NCI-H524 treated with DMSO at 0.1 percent for 48 hours (cell line): ENCODE data around the gene ATF4.

Source experiments
- DNase-seq: peaks from one replicate; lab custom pipeline; 2025; lab: John Stamatoyannopoulos, UW

The ATF4 gene

GRCh38 chr22:39558950-39559349 lies 38.6 kb downstream of the ATF4 start:
- DNase-seq, result no peak

GRCh38 chr22:39559456-39560105 lies 39.2 kb downstream of the ATF4 start:
- no peak for DNase-seq

GRCh38 chr22:39560127-39560526 lies 39.8 kb downstream of the ATF4 start:
- DNase-seq, result no peak

- DNase-seq, result no peak
Measured at GRCh38 chr22:39562839-39563489, 42.6 kb downstream of the ATF4 start.

- no peak for DNase-seq
Measured at GRCh38 chr22:39563571-39564428, 43.4 kb downstream of the ATF4 start.

- no peak for DNase-seq
Measured at GRCh38 chr22:39565414-39565944, 45.1 kb downstream of the ATF4 start.

- no peak for DNase-seq
Measured at GRCh38 chr22:39567135-39567946, 47.0 kb downstream of the ATF4 start.

- no peak for DNase-seq
Measured at GRCh38 chr22:39568278-39568981, 48.1 kb downstream of the ATF4 start.

- DNase-seq, result no peak
Measured at GRCh38 chr22:39569066-39569465, 48.7 kb downstream of the ATF4 start.

- DNase-seq, result no peak
Measured at GRCh38 chr22:39570226-39570625, 49.9 kb downstream of the ATF4 start.

- DNase-seq, result no peak
Measured at GRCh38 chr22:39570665-39571064, 50.3 kb downstream of the ATF4 start, which contains the start of gene CACNA1I. TSS of gene CACNA1I (plus strand) at chr22:39570753. CDS start at chr22:39570753, 0 bp downstream.

- DNase-seq, result no peak
Measured at GRCh38 chr22:39571538-39571937, 51.2 kb downstream of the ATF4 start.
